Choroid plexus epithelial cell (primary cell): ENCODE results near the gene FAHD1.
"Not testable (repeated sequence)": the region's sequence is repeated elsewhere in the genome, so short reads cannot be mapped to it uniquely, and the experiment has no call there.

Source experiments
- DNase-seq: peaks from one replicate; pipeline ENCODE4 v3.0.0-alpha.2; 2010; ENCODE audit warnings: low read depth
- H3K4me3 ChIP-seq: 2 replicates; pipeline ENCODE4 v1.5.1; 2011; ENCODE audit warnings: low read depth, mild to moderate bottlenecking, control low read depth, low read length, moderate library complexity
- CTCF ChIP-seq: conservative IDR thresholded peaks from 2 replicates; pipeline ENCODE4 v1.5.1; 2011; ENCODE audit warnings: low read depth, mild to moderate bottlenecking, control low read depth, inconsistent platforms, low read length, moderate library complexity

The FAHD1 gene

DNA sequence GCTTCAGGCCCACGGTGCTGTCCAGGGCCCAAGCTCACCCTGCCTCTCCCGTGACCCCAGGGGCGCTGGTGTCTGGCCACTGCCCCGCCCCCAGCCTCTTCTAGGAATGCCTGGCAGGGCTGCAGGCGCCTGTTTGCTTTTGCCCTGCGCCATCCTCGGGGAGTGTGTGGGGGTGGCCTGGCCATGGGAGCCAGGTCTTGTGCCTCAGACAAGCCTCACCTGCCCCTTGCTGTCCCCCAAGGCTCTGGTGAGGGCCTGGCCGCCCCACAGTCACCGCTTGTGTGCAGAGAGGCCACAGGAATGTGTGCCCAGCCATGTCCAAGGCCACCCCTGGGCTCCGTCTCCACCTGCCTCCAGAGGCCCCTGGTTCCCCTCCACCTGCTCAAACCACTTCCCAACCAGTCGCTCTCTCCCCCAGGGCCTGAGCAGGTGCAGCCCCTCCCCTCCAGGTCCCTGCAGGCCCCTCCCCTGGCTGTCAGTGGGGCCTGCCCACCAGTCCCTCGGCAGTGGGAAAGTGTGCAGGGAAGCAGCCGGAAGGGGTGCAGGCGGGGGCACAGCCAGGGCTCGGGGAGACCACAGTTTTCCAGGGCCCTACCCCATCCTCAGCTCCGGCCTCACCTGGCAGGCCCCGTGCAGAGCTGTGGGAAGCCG lies 32.7 kb upstream of the FAHD1 start:
- no peak for TF ChIP-seq CTCF
- no peak overlapping the region for H3K4me3 ChIP-seq
- DNase-seq: no peak

DNA sequence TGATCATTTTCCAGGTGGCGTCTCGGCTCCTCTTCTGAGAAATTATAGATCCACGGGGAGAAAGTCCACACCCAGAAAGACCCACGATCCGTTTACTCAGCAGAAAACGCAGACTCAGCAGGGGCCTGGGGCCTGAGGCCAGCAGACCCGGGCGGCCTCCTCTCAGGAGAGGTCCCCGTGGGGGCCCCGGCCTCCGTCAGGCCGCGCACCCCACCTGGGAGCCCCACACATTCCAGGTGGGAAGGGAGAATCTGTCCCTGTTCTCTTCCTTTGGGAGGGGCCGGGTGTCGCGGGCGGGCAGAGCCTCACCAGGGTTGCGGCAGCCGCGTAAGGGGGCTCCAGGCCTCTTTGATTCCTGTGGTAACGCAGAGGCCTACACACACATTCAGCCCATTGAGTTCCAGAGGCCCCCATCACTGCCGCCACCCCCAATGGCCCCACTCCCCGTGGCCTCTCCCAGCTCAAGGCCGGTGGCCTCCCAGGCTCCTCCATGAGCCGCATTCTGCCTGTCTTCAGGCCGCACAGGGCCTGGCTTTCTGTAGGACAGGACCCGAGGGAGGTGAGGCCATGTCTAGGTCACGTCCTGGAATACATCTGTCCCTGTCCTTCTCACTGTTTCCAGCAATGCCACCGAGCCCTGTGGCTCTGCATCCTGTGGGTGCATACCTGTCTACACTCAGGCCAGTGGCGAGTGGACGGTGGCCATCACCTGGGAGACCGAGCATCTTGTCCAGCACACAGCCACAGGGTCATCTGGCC lies 31.9 kb upstream of the FAHD1 start:
- DNase-seq: no peak
- TF ChIP-seq CTCF: no peak

DNA sequence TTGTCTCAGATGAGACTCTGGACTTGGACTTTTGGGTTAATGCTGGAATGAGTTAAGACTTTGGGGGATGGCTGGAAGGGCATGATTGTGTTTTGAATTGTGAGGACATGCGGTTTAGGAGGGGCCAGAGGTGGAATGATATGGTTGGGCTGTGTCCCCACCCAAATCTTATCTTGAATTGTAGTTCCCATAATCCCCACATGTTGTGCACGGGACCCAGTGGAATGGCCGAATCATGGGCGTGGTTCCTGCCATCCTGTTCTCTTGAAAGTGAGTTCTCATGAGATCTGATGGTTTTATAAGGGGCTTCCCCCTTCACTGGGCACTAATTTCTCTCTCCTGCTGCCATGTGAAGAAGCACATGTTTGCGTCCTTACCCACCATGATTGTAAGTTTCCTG lies 27.7 kb upstream of the FAHD1 start:
- not testable (repeated sequence) for H3K4me3 ChIP-seq, DNase-seq

More for the DNA sequence above, 31.9 kb upstream of the FAHD1 start:
- no peak overlapping the region for H3K4me3 ChIP-seq

DNA sequence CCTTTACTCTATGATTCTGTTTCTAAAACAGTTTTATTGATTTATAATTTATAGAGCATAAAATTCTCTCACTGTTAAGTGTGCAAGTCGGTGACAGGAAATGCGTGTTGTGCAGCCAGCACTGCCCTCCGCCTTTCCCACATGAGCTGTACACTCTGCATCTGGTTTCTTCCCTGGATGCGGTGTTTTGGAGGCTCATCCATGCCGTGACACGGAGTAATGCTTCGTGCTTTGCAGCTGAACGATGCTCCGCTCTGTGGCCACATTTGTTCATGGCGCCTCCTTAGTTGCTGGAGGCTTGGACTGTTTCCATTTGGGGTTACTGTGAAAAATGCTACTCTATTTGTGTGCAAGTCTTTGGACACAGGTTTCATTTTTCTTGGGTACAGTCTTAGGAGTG lies 26.3 kb upstream of the FAHD1 start:
- DNase-seq: no peak
- TF ChIP-seq CTCF: no peak
- H3K4me3 ChIP-seq: no peak overlapping the region

DNA sequence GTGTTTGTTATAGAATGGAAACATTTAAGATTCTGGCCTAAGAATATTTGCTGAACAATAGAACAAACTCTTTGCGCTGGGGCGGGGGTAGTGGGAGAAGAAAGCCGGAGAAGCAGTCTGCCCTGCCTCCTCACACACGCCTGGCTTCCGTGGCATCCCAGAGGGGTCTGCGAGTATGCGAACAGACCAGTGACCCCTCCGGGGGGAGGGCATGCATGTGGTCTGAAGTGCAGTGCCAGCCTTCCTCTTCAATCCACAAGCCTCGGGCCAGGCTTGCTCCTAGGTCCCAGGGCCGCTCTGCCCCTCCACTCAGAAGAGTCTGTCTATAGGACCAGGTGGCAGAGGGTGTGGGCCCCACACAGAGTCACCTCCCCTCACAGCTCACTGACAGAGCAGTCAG lies 19.4 kb upstream of the FAHD1 start:
- no peak overlapping the region for H3K4me3 ChIP-seq

GRCh38 chr16:1808691-1809090 lies 18.3 kb upstream of the FAHD1 start:
- no peak for TF ChIP-seq CTCF
- H3K4me3 ChIP-seq: no peak overlapping the region

More for the DNA sequence above, 19.4 kb upstream of the FAHD1 start:
- TF ChIP-seq CTCF: no peak
- no peak for DNase-seq

GRCh38 chr16:1809281-1809801 lies 17.7 kb upstream of the FAHD1 start:
- no peak for DNase-seq
- no peak overlapping the region for H3K4me3 ChIP-seq
- no peak for TF ChIP-seq CTCF

More at GRCh38 chr16:1808691-1809090, 18.3 kb upstream of the FAHD1 start:
- no peak for DNase-seq
